GM12878 (cell line): ENCODE data around the gene CD58. TPM values are rescaled to one million over a fixed set of nuclear protein-coding genes. Genes with fewer than 3 reads are reported as not detected.

Experiments
- ATAC-seq: fragments of 200-7000 bp; cut with Tn5 transposase; 3 replicates; pipeline ENCODE4 v1.9.1; 2020; ENCODE audit warnings: mild to moderate bottlenecking, moderate library complexity
- BruUV-seq: library from RNA; stranded (reverse); fragments of 400-500 nt; replicated peaks from 2 replicates; lab custom pipeline; 2021; lab: Mats Ljungman, UMichigan
- CTCF ChIA-PET: fragments of 300-600 bp; sonication (Branson Sonifier 250); formaldehyde crosslinking; extraction: SDS; loops from one replicate; lab custom pipeline; 2021; ENCODE audit warnings: inconsistent platforms; lab: Yijun Ruan, JAX
- POLR2A ChIA-PET: fragments of 350-600 bp; formaldehyde crosslinking; extraction: SDS; loops from one replicate; lab custom pipeline; 2021; ENCODE audit warnings: inconsistent platforms; lab: Charles Lee
- RAD21 ChIA-PET: fragments of 300-600 bp; sonication (Branson Sonifier 250); formaldehyde crosslinking; loops from one replicate; lab custom pipeline; 2023; ENCODE audit warnings: antibody characterized with exemption; ENCODE audit not compliant: unreplicated experiment; lab: Charles Lee
- SMC1A ChIA-PET: fragments of 300-600 bp; sonication (Branson Sonifier 250); formaldehyde crosslinking; loops from one replicate; lab custom pipeline; 2023; ENCODE audit not compliant: unreplicated experiment, uncharacterized antibody; lab: Charles Lee
- DNase-seq: peaks from one replicate; pipeline ENCODE4 v3.0.0-alpha.2; 2011; ENCODE audit warnings: low read depth, low spot score
- FAIRE-seq: peaks from 3 replicates; lab custom pipeline; 2011; peaks lifted over from hg19 to GRCh38; lab: Jason Lieb, UNC
- H2AFZ ChIP-seq: 2 replicates; pipeline ENCODE4 v1.6.0; 2011; ENCODE audit warnings: low read depth, low read length, control low read depth; ENCODE audit not compliant: control insufficient read depth
- H3K27ac ChIP-seq: 2 replicates; pipeline ENCODE4 v1.5.1; 2011; ENCODE audit warnings: control low read depth; ENCODE audit not compliant: control insufficient read depth, insufficient read depth
- H3K27me3 ChIP-seq, 2 experiments: replicated peaks in 1 of 2; 2 replicates each; pipeline versions ENCODE4 v1.6.0 to v1.6.1; 2011; ENCODE audit warnings: low read length in 1 of 2; ENCODE audit not compliant: control insufficient read depth in 2 of 2, insufficient read depth in 2 of 2
- H3K36me3 ChIP-seq, 2 experiments: 2 replicates each; pipeline ENCODE4 v1.5.1; 2011; ENCODE audit warnings: low read length in 1 of 2; ENCODE audit not compliant: control insufficient read depth in 2 of 2, insufficient read depth in 2 of 2
- H3K4me1 ChIP-seq: 2 replicates; pipeline ENCODE4 v1.6.1; 2011; ENCODE audit warnings: mild to moderate bottlenecking, low read length, moderate library complexity, mixed read lengths; ENCODE audit not compliant: control insufficient read depth, insufficient read depth
- H3K4me2 ChIP-seq: 2 replicates; pipeline ENCODE4 v1.6.0; 2011; ENCODE audit warnings: control low read depth; ENCODE audit not compliant: control insufficient read depth, insufficient read depth
- H3K4me3 ChIP-seq: fragments of 200-600 bp; sonication (generic); 2 replicates; pipeline ENCODE4 v1.5.1; 2016
- H3K79me2 ChIP-seq: 2 replicates; pipeline ENCODE4 v1.6.0; 2011; ENCODE audit warnings: low read length; ENCODE audit not compliant: control insufficient read depth, insufficient read depth
- H3K9ac ChIP-seq: 2 replicates; pipeline ENCODE4 v1.8.0; 2011; ENCODE audit warnings: low read length, control low read depth, mixed read lengths; ENCODE audit not compliant: control insufficient read depth, insufficient read depth
- H3K9me3 ChIP-seq: replicated peaks from 3 replicates; pipeline ENCODE4 v1.5.1; 2011; ENCODE audit warnings: mild to moderate bottlenecking, low read length; ENCODE audit not compliant: control insufficient read depth, insufficient read depth
- H4K20me1 ChIP-seq: 2 replicates; pipeline ENCODE4 v1.6.0; 2011; ENCODE audit not compliant: control insufficient read depth, insufficient read depth
- CEBPZ ChIP-seq: fragments of 150-350 bp; IDR thresholded peaks from 2 replicates; pipeline ENCODE4 v1.6.1; 2016; ENCODE audit warnings: low read depth, low read length
- CREM ChIP-seq: IDR thresholded peaks from 2 replicates; pipeline ENCODE4 v1.6.1; 2014; ENCODE audit warnings: antibody characterized with exemption, low read depth
- DPF2 ChIP-seq: fragments of 450-650 bp; IDR thresholded peaks from 2 replicates; pipeline ENCODE4 v1.6.1; 2017; ENCODE audit warnings: mild to moderate bottlenecking
- GATAD2B ChIP-seq: fragments of 450-650 bp; conservative IDR thresholded peaks from 2 replicates; pipeline ENCODE4 v1.6.1; 2017; ENCODE audit warnings: low read depth, mild to moderate bottlenecking, moderate library complexity
- HDAC2 ChIP-seq: fragments of 200-600 bp; sonication (generic); IDR thresholded peaks from 2 replicates; pipeline ENCODE4 v1.6.1; 2017
- SIN3A ChIP-seq: IDR thresholded peaks from 2 replicates; pipeline ENCODE4 v1.6.1; 2012; ENCODE audit warnings: low read depth, low read length, improper control_type of control experiment
- WGBS: methylation state at CpG from one replicate; pipeline ENCODE4 v1.1.6; 2016; ENCODE audit warnings: low lambda C conversion rate; ENCODE audit not compliant: insufficient replicate concordance, insufficient coverage; ENCODE audit errors: missing lambda C conversion rate; 5-methylcytosine and 5-hydroxymethylcytosine counted together
- in situ Hi-C: fragments of 300-500 bp; cut with MboI; formaldehyde crosslinking; loops from 9 replicates; pipeline ENCODE4 v1.14.3; 2018; ENCODE audit warnings: mixed read lengths
- intact Hi-C: fragments of 100-400 bp; cut with micrococcal nuclease; formaldehyde crosslinking; loops from one replicate; pipeline ENCODE4 v1.14.2; 2022; ENCODE audit not compliant: unreplicated experiment
- polyA plus RNA-seq, 11 experiments: library from polyadenylated mRNA; depleted of rRNA in 4 of 11; unstranded in 6 of 11; stranded (reverse) in 5 of 11; fragments of >200 nt; fragmentation: Nextera tagmentation in 4 of 11; fragmentation: Illumina TruSeq in 1 of 11; extraction: Ambion mirVana in 4 of 11; extraction: Trizol in 1 of 11; gene quantifications; 1 replicate in 1 of 11; 2 replicates in 10 of 11; pipeline versions ENCODE4 v1.2.1 to v1.2.3, GENCODE V29; 2011 to 2016; ENCODE audit warnings: inconsistent platforms in 2 of 11, missing spikeins in 2 of 11, low read depth in 1 of 11
- total RNA-seq, 4 experiments: library from RNA; depleted of rRNA in 3 of 4; stranded (reverse); fragments of >200 nt in 3 of 4; fragmentation: Illumina TruSeq in 1 of 4; extraction: Trizol in 1 of 4; gene quantifications; 2 replicates each; pipeline versions ENCODE4 v1.2.1 to v1.2.3, GENCODE V29; 2013 to 2021
- TF ChIP-seq, protein P1 (sequence below): fragments of 450-650 bp; IDR thresholded peaks from 2 replicates; pipeline ENCODE4 v1.6.1; 2018; ENCODE audit warnings: borderline replicate concordance, mild to moderate bottlenecking; ENCODE audit not compliant: partially characterized antibody
- TF ChIP-seq, protein P2 (sequence below): IDR thresholded peaks from 2 replicates; pipeline ENCODE4 v1.6.1; 2012; ENCODE audit warnings: low read depth, low read length, improper control_type of control experiment
- TF ChIP-seq, protein P3 (sequence below): fragments of 450-650 bp; formaldehyde crosslinking; IDR thresholded peaks from 2 replicates; pipeline ENCODE4 v1.4.0; 2022; ENCODE audit warnings: mild to moderate bottlenecking, moderate library complexity

The CD58 gene
- total and polyA plus RNA-seq, 10 of the 15 experiments (the other 5 are each of a cell fraction or from before 2014, with no cell fraction given), result 70.4 to 252 (median 129) TPM

- no peaks in the 10 kb centered on the region for H3K4me1 ChIP-seq
- CTCF ChIA-PET, result interaction anchor here (0.7 to 1.5 kb wide), 2 partner anchors 18 to 662 kb away, joined by 3 to 6 read pairs; no protein-coding TSS in a partner anchor
- intact Hi-C loops (no loop called here), in situ Hi-C loops (no loop called here)
- no peaks in the 10 kb centered on the region; the same call in 1 of the 2 replicates for H4K20me1 ChIP-seq
- FAIRE-seq, result no peak
- BruUV-seq, result no TSS peak
- no peak overlapping the region for H3K9ac ChIP-seq
- H3K27ac ChIP-seq, result no peak overlapping the region
- H3K27me3 ChIP-seq, result no peaks in the 10 kb centered on the region
- SMC1A ChIA-PET, result interaction anchor here (0.9 to 1.6 kb wide), 2 partner anchors 10 to 17 kb away, joined by 4 read pairs; no protein-coding TSS in a partner anchor
- DNase-seq, result no peak
- H3K79me2 ChIP-seq, result no peaks in the 10 kb centered on the region
- no peak overlapping the region for H3K4me3 ChIP-seq
- H3K4me2 ChIP-seq, result no peak overlapping the region
- POLR2A ChIA-PET, result no interaction called here
- RAD21 ChIA-PET, result interaction anchor here (0.8 kb wide), 1 partner anchor 328 kb away, joined by 3 read pairs; no protein-coding TSS in a partner anchor
- no peak overlapping the region for H2AFZ ChIP-seq
- H3K9me3 ChIP-seq, result no peaks in the 10 kb centered on the region
- ATAC-seq, result no peak
- no peaks in the 10 kb centered on the region for H3K36me3 ChIP-seq
- WGBS, result 96% methylated on average over 2 of the region's 2 CpGs
- TF ChIP-seq, protein P1, sequence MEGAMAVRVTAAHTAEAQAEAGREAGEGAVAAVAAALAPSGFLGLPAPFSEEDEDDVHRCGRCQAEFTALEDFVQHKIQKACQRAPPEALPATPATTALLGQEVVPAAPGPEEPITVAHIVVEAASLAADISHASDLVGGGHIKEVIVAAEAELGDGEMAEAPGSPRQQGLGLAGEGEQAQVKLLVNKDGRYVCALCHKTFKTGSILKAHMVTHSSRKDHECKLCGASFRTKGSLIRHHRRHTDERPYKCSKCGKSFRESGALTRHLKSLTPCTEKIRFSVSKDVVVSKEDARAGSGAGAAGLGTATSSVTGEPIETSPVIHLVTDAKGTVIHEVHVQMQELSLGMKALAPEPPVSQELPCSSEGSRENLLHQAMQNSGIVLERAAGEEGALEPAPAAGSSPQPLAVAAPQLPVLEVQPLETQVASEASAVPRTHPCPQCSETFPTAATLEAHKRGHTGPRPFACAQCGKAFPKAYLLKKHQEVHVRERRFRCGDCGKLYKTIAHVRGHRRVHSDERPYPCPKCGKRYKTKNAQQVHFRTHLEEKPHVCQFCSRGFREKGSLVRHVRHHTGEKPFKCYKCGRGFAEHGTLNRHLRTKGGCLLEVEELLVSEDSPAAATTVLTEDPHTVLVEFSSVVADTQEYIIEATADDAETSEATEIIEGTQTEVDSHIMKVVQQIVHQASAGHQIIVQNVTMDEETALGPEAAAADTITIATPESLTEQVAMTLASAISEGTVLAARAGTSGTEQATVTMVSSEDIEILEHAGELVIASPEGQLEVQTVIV, result no peak
- TF ChIP-seq CEBPZ (no peak), CREM (no peak), GATAD2B (no peak), DPF2 (no peak), HDAC2 (no peak), SIN3A (no peak)
- TF ChIP-seq, protein P2, sequence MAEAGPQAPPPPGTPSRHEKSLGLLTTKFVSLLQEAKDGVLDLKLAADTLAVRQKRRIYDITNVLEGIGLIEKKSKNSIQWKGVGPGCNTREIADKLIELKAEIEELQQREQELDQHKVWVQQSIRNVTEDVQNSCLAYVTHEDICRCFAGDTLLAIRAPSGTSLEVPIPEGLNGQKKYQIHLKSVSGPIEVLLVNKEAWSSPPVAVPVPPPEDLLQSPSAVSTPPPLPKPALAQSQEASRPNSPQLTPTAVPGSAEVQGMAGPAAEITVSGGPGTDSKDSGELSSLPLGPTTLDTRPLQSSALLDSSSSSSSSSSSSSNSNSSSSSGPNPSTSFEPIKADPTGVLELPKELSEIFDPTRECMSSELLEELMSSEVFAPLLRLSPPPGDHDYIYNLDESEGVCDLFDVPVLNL, result no peak
- TF ChIP-seq, protein P3, sequence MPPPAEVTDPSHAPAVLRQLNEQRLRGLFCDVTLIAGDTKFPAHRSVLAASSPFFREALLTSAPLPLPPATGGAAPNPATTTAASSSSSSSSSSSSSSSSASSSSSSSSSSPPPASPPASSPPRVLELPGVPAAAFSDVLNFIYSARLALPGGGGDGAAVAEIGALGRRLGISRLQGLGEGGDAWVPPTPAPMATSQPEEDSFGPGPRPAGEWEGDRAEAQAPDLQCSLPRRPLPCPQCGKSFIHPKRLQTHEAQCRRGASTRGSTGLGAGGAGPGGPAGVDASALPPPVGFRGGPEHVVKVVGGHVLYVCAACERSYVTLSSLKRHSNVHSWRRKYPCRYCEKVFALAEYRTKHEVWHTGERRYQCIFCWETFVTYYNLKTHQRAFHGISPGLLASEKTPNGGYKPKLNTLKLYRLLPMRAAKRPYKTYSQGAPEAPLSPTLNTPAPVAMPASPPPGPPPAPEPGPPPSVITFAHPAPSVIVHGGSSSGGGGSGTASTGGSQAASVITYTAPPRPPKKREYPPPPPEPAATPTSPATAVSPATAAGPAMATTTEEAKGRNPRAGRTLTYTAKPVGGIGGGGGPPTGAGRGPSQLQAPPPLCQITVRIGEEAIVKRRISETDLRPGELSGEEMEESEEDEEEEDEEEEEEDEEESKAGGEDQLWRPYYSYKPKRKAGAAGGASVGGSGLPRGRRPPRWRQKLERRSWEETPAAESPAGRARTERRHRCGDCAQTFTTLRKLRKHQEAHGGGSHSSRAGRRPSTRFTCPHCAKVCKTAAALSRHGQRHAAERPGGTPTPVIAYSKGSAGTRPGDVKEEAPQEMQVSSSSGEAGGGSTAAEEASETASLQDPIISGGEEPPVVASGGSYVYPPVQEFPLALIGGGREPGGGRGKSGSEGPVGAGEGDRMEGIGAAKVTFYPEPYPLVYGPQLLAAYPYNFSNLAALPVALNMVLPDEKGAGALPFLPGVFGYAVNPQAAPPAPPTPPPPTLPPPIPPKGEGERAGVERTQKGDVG (CRISPR knock-in tag), result no peak
Observed at GRCh38 chr1:116466810-116467557, 103.8 kb downstream of the CD58 start.
